IMR-90 (cell line): ENCODE data around the gene OR6K3. TPM values are rescaled to one million over a fixed set of nuclear protein-coding genes. Genes with fewer than 3 reads are reported as not detected.

ENCODE experiments used
- ATAC-seq: fragments of 200-7000 bp; cut with Tn5 transposase; 2 replicates; pipeline ENCODE4 v1.9.1; 2020; ENCODE audit warnings: low read depth, mild to moderate bottlenecking, moderate library complexity
- BruUV-seq: library from RNA; stranded (reverse); fragments of 400-500 nt; replicated peaks from 2 replicates; lab custom pipeline; 2021; lab: Mats Ljungman, UMichigan
- CTCF ChIA-PET: fragments of 300-600 bp; formaldehyde crosslinking; extraction: SDS; loops from one replicate; lab custom pipeline; 2021; ENCODE audit warnings: antibody characterized with exemption; lab: Yijun Ruan, JAX
- POLR2A ChIA-PET: fragments of 300-600 bp; sonication (Branson Sonifier 250); formaldehyde crosslinking; loops from one replicate; lab custom pipeline; 2022; ENCODE audit warnings: antibody characterized with exemption; ENCODE audit not compliant: unreplicated experiment; lab: Charles Lee
- DNase-seq: peaks from one replicate; pipeline ENCODE4 v3.0.0; 2013
- H2AFZ ChIP-seq: replicated peaks from 2 replicates; pipeline ENCODE3; 2013; ENCODE audit warnings: low read length, mild to moderate bottlenecking; ENCODE audit not compliant: poor library complexity
- H2AK5ac ChIP-seq: 2 replicates; pipeline ENCODE4 v1.6.1; 2013; ENCODE audit warnings: low read depth, low read length, inconsistent platforms
- H2AK9ac ChIP-seq: replicated peaks from 2 replicates; pipeline ENCODE3; 2013; ENCODE audit warnings: mild to moderate bottlenecking, low read depth, low read length, moderate library complexity; ENCODE audit not compliant: poor library complexity
- H2BK120ac ChIP-seq: 2 replicates; pipeline ENCODE4 v1.6.1; 2013; ENCODE audit warnings: low read depth, low read length, inconsistent platforms
- H2BK15ac ChIP-seq: 3 replicates; pipeline ENCODE4 v1.6.1; 2013; ENCODE audit warnings: low read depth, low read length, inconsistent platforms
- H2BK20ac ChIP-seq: 2 replicates; pipeline ENCODE4 v1.6.1; 2013; ENCODE audit warnings: low read depth, mild to moderate bottlenecking, inconsistent platforms, low read length, moderate library complexity
- H2BK5ac ChIP-seq: 2 replicates; pipeline ENCODE4 v1.6.1; 2013; ENCODE audit warnings: mild to moderate bottlenecking, low read depth, low read length, inconsistent platforms; ENCODE audit not compliant: poor library complexity, severe bottlenecking
- H3K14ac ChIP-seq: replicated peaks from 2 replicates; pipeline ENCODE4 v1.6.1; 2013; ENCODE audit warnings: low read depth, low read length, inconsistent platforms
- H3K18ac ChIP-seq: 2 replicates; pipeline ENCODE4 v1.6.1; 2013; ENCODE audit warnings: low read depth, low read length, control low read depth
- H3K23ac ChIP-seq: 2 replicates; pipeline ENCODE4 v1.6.1; 2013; ENCODE audit warnings: low read depth, low read length, inconsistent platforms
- H3K27ac ChIP-seq: 2 replicates; pipeline ENCODE4 v1.5.1; 2013; ENCODE audit warnings: mild to moderate bottlenecking, control low read depth, low read length; ENCODE audit not compliant: insufficient read depth
- H3K27me3 ChIP-seq: 2 replicates; pipeline ENCODE4 v1.6.1; 2013; ENCODE audit warnings: low read length; ENCODE audit not compliant: control insufficient read depth, insufficient read depth
- H3K36me3 ChIP-seq: 2 replicates; pipeline ENCODE4 v1.6.1; 2013; ENCODE audit warnings: low read length, mixed read lengths; ENCODE audit not compliant: control insufficient read depth, insufficient read depth
- H3K4ac ChIP-seq: 2 replicates; pipeline ENCODE4 v1.6.1; 2013; ENCODE audit warnings: low read depth, low read length, inconsistent platforms
- H3K4me1 ChIP-seq: 2 replicates; pipeline ENCODE4 v1.6.1; 2013; ENCODE audit warnings: low read length, mixed read lengths; ENCODE audit not compliant: control insufficient read depth, insufficient read depth
- H3K4me2 ChIP-seq: 2 replicates; pipeline ENCODE4 v1.6.1; 2013; ENCODE audit warnings: low read depth, mild to moderate bottlenecking, control low read depth, low read length, moderate library complexity
- H3K4me3 ChIP-seq: 2 replicates; pipeline ENCODE4 v1.5.1; 2013; ENCODE audit warnings: low read depth, mild to moderate bottlenecking, control low read depth, low read length, moderate library complexity; ENCODE audit not compliant: insufficient read depth
- H3K56ac ChIP-seq: 2 replicates; pipeline ENCODE4 v1.6.1; 2013; ENCODE audit warnings: low read length, inconsistent platforms; ENCODE audit not compliant: insufficient read depth; ENCODE audit errors: extremely low read depth
- H3K79me1 ChIP-seq, 2 experiments: 2 replicates each; pipeline ENCODE4 v1.6.1; 2013; ENCODE audit warnings: low read length in 2 of 2, inconsistent platforms in 1 of 2, low read depth in 1 of 2
- H3K9ac ChIP-seq: 2 replicates; pipeline ENCODE4 v1.6.1; 2013; ENCODE audit warnings: low read depth, low read length, control low read depth
- H3K9me1 ChIP-seq: 2 replicates; pipeline ENCODE4 v1.6.1; 2013; ENCODE audit warnings: low read length, inconsistent platforms; ENCODE audit not compliant: insufficient read depth
- H3K9me3 ChIP-seq: 2 replicates; pipeline ENCODE4 v1.6.1; 2013; ENCODE audit warnings: low read length; ENCODE audit not compliant: control insufficient read depth, insufficient read depth
- H4K20me1 ChIP-seq: 2 replicates; pipeline ENCODE4 v1.6.1; 2013; ENCODE audit warnings: low read length, inconsistent platforms; ENCODE audit not compliant: insufficient read depth
- H4K5ac ChIP-seq: 2 replicates; pipeline ENCODE4 v1.6.1; 2013; ENCODE audit warnings: mild to moderate bottlenecking, low read depth, low read length, control low read depth
- H4K8ac ChIP-seq, 2 experiments: 2 replicates each; pipeline ENCODE4 v1.6.1; 2013; ENCODE audit warnings: low read depth in 2 of 2, low read length in 2 of 2, control low read depth in 1 of 2, inconsistent platforms in 1 of 2
- H4K91ac ChIP-seq: 2 replicates; pipeline ENCODE4 v1.6.1; 2013; ENCODE audit warnings: low read depth, low read length, inconsistent platforms; ENCODE audit not compliant: insufficient read depth
- BHLHE40 ChIP-seq: fragments of 150-350 bp; IDR thresholded peaks from 2 replicates; pipeline ENCODE4 v1.6.1; 2016; ENCODE audit warnings: mild to moderate bottlenecking, low read depth, low read length
- CHD1 ChIP-seq: IDR thresholded peaks from 2 replicates; pipeline ENCODE4 v1.6.1; 2012; ENCODE audit warnings: low read depth, low read length, improper control_type of control experiment
- MAFK ChIP-seq: IDR thresholded peaks from 2 replicates; pipeline ENCODE4 v1.6.1; 2012; ENCODE audit warnings: low read depth, low read length, improper control_type of control experiment
- NFE2L2 ChIP-seq: fragments of 150-350 bp; IDR thresholded peaks from 2 replicates; pipeline ENCODE4 v1.6.1; 2016; ENCODE audit warnings: low read depth, mild to moderate bottlenecking, low read length
- RCOR1 ChIP-seq: IDR thresholded peaks from 2 replicates; pipeline ENCODE4 v1.6.1; 2012; ENCODE audit warnings: mild to moderate bottlenecking, low read length, improper control_type of control experiment; ENCODE audit not compliant: insufficient replicate concordance
- WGBS, 2 experiments: methylation state at CpG; one replicate each; pipeline versions ENCODE4 v1.1.5 to v1.1.7; 2013; ENCODE audit warnings: missing lambda C conversion rate in 2 of 2; ENCODE audit not compliant: insufficient read length in 1 of 2; ENCODE audit errors: extremely low coverage in 2 of 2; 5-methylcytosine and 5-hydroxymethylcytosine counted together
- dilution Hi-C: fragments of 300-500 bp; cut with HindIII; formaldehyde crosslinking; loops from one replicate; pipeline ENCODE4 v1.14.3; 2018; ENCODE audit warnings: low sequenced_read_pairs; ENCODE audit not compliant: unreplicated experiment
- in situ Hi-C: fragments of 300-500 bp; cut with MboI; formaldehyde crosslinking; loops from 3 replicates; pipeline ENCODE4 v1.14.3; 2019; ENCODE audit warnings: low sequenced_read_pairs, inconsistent platforms, mixed read lengths
- intact Hi-C: fragments of 100-400 bp; cut with micrococcal nuclease; formaldehyde crosslinking; loops from 2 replicates; pipeline ENCODE4 v1.10.0; 2022
- polyA plus RNA-seq, 3 experiments: library from polyadenylated mRNA; depleted of rRNA; stranded (reverse); fragments of >200 nt; gene quantifications; 2 replicates each; pipeline ENCODE4 v1.2.3, GENCODE V29; 2012; ENCODE audit warnings: low replicate concordance in 1 of 3
- total RNA-seq: library from RNA; depleted of rRNA; stranded (reverse); fragments of >200 nt; gene quantifications from 2 replicates; pipeline ENCODE4 v1.2.3, GENCODE V29; 2012
- TF ChIP-seq, protein P1 (sequence below): fragments of 150-350 bp; IDR thresholded peaks from 2 replicates; pipeline ENCODE4 v1.6.1; 2016; ENCODE audit warnings: low read depth, mild to moderate bottlenecking, low read length, moderate library complexity, borderline replicate concordance
- TF ChIP-seq, protein P2 (sequence below): conservative IDR thresholded peaks from 2 replicates; pipeline ENCODE4 v1.5.1; 2012; ENCODE audit warnings: mild to moderate bottlenecking, low read depth, low read length, improper control_type of control experiment
- TF ChIP-seq, protein P3 (sequence below): fragments of 150-350 bp; IDR thresholded peaks from 2 replicates; pipeline ENCODE4 v1.6.1; 2017; ENCODE audit warnings: mild to moderate bottlenecking, antibody characterized with exemption, low read length, low read depth

The OR6K3 gene
- total and polyA plus RNA-seq, 2 of the 4 experiments (the other 2 are of a cell fraction): not detected

DNA sequence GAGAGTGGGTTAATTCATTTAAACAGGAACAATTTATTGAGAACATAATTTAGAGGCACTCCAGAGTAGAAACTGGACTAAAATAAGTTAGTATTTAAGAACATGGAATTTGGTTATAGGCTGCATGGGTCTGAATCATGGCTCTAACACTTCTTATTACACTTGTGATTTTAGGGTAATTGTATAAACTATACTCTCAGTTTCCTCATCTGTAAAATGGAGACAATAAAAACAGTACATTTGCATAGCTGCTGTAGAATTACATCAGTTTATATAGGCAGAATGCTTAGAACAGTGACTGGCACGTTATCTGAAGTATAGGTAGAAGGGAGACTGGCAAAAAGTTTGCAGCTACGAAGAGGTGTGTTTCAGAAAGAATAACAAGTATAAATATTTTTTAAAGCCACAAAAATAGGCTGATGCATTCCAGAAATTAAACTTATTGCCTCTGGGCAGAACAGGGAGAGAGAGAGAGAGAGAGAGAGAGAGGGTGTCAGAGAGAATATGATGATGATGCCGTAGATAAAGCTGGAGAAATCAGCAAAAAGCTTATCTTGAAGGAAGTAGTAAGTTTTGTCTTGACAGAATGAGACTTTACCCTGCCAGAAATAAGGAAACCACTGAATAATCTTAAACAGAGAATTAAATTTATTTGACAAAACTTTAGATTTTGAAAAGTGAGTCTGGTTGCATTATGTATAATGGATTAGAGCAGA lies 8.1 kb upstream of the OR6K3 start:
- dilution Hi-C loops: no loop called here
- POLR2A ChIA-PET: interaction anchor here (0.7 to 0.8 kb wide), 2 partner anchors 11 to 272 kb away, joined by 3 read pairs; no protein-coding TSS in a partner anchor
- in situ Hi-C loops: no loop called here
- intact Hi-C loops: no loop called here
- H2BK20ac ChIP-seq: no peak overlapping the region
- CTCF ChIA-PET: no interaction called here
- DNase-seq (no peak), ATAC-seq (no peak)
- H4K91ac ChIP-seq: no peak overlapping the region
- no peaks in the 10 kb centered on the region for H3K36me3 ChIP-seq
- no peak overlapping the region for H3K23ac ChIP-seq
- no peak overlapping the region for H2AFZ ChIP-seq
- TF ChIP-seq, protein P1, sequence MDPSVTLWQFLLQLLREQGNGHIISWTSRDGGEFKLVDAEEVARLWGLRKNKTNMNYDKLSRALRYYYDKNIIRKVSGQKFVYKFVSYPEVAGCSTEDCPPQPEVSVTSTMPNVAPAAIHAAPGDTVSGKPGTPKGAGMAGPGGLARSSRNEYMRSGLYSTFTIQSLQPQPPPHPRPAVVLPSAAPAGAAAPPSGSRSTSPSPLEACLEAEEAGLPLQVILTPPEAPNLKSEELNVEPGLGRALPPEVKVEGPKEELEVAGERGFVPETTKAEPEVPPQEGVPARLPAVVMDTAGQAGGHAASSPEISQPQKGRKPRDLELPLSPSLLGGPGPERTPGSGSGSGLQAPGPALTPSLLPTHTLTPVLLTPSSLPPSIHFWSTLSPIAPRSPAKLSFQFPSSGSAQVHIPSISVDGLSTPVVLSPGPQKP: no peak
- TF ChIP-seq, protein P2, sequence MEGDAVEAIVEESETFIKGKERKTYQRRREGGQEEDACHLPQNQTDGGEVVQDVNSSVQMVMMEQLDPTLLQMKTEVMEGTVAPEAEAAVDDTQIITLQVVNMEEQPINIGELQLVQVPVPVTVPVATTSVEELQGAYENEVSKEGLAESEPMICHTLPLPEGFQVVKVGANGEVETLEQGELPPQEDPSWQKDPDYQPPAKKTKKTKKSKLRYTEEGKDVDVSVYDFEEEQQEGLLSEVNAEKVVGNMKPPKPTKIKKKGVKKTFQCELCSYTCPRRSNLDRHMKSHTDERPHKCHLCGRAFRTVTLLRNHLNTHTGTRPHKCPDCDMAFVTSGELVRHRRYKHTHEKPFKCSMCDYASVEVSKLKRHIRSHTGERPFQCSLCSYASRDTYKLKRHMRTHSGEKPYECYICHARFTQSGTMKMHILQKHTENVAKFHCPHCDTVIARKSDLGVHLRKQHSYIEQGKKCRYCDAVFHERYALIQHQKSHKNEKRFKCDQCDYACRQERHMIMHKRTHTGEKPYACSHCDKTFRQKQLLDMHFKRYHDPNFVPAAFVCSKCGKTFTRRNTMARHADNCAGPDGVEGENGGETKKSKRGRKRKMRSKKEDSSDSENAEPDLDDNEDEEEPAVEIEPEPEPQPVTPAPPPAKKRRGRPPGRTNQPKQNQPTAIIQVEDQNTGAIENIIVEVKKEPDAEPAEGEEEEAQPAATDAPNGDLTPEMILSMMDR: no peak
- TF ChIP-seq MAFK (no peak), RCOR1 (no peak), CHD1 (no peak), BHLHE40 (no peak), NFE2L2 (no peak)
- TF ChIP-seq, protein P3, sequence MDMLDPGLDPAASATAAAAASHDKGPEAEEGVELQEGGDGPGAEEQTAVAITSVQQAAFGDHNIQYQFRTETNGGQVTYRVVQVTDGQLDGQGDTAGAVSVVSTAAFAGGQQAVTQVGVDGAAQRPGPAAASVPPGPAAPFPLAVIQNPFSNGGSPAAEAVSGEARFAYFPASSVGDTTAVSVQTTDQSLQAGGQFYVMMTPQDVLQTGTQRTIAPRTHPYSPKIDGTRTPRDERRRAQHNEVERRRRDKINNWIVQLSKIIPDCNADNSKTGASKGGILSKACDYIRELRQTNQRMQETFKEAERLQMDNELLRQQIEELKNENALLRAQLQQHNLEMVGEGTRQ: no peak
- H4K20me1 ChIP-seq: no peaks in the 10 kb centered on the region
- no peak overlapping the region for H3K56ac ChIP-seq
- H3K9me1 ChIP-seq: no peaks in the 10 kb centered on the region
- H3K9me3 ChIP-seq: no peaks in the 10 kb centered on the region
- WGBS, 2 experiments: no CpG with 5 or more reads among the region's 3 CpGs
- no peak overlapping the region for H2BK120ac ChIP-seq
- no peak overlapping the region for H4K8ac ChIP-seq
- H2AK9ac ChIP-seq: no peak overlapping the region
- no peak overlapping the region for H3K4me2 ChIP-seq
- no peak overlapping the region for H2BK5ac ChIP-seq
- H3K18ac ChIP-seq: no peak overlapping the region
- H3K4ac ChIP-seq: no peak overlapping the region
- H3K4me1 ChIP-seq: no peaks in the 10 kb centered on the region
- no peaks in the 10 kb centered on the region for H3K79me1 ChIP-seq
- H3K9ac ChIP-seq: no peak overlapping the region
- H3K27me3 ChIP-seq: no peaks in the 10 kb centered on the region
- H3K14ac ChIP-seq: no peak overlapping the region
- BruUV-seq: no TSS peak
- H3K27ac ChIP-seq: no peak overlapping the region
- H3K4me3 ChIP-seq: no peak overlapping the region
- no peak overlapping the region for H2BK15ac ChIP-seq
- H4K5ac ChIP-seq: no peak overlapping the region
- no peak overlapping the region for H2AK5ac ChIP-seq
